ENCODE measurements around the gene NFYB.

DNA sequence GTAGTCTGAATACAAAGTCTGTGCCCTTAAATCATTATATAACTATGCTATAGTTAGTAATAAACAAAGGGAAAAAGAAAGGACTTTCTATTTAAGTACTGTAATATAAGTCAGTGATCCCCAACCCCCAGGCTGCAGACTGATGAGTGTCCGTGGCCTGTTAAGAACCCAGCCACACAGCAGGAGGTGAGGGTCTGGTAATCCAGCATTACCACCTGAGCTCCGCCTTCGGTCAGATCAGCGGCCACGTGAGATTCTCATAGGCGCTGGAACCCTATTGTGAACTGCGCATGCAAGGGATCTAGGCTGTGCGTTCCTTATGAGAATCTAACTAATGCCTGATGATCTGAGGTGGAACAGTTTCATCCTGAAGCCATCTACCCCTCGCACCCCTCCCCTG lies 15.7 kb downstream of the NFYB start:
- TF ChIP-seq, protein P1, sequence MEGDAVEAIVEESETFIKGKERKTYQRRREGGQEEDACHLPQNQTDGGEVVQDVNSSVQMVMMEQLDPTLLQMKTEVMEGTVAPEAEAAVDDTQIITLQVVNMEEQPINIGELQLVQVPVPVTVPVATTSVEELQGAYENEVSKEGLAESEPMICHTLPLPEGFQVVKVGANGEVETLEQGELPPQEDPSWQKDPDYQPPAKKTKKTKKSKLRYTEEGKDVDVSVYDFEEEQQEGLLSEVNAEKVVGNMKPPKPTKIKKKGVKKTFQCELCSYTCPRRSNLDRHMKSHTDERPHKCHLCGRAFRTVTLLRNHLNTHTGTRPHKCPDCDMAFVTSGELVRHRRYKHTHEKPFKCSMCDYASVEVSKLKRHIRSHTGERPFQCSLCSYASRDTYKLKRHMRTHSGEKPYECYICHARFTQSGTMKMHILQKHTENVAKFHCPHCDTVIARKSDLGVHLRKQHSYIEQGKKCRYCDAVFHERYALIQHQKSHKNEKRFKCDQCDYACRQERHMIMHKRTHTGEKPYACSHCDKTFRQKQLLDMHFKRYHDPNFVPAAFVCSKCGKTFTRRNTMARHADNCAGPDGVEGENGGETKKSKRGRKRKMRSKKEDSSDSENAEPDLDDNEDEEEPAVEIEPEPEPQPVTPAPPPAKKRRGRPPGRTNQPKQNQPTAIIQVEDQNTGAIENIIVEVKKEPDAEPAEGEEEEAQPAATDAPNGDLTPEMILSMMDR (IDR thresholded peaks at IDR 0.05), result no peak
- no peak for TF ChIP-seq EZH2 (IDR thresholded peaks at IDR 0.05)
- no peak for TF ChIP-seq EZH2phosphoT487 (IDR thresholded peaks at IDR 0.05)
